Keratinocyte (primary cell): ENCODE results near the gene EBF3. TPM values are rescaled to one million over a fixed set of nuclear protein-coding genes. Genes with fewer than 3 reads are reported as not detected.

ENCODE experiments used
- DNase-seq: peaks from one replicate; pipeline ENCODE4 v3.0.0-alpha.2; 2011; ENCODE audit warnings: low read depth, missing footprints, low spot score
- FAIRE-seq: peaks from 2 replicates; lab custom pipeline; 2011; peaks lifted over from hg19 to GRCh38; lab: Jason Lieb, UNC
- H2AFZ ChIP-seq: 2 replicates; pipeline ENCODE4 v1.6.0; 2012; ENCODE audit warnings: low read length, control low read depth, inconsistent platforms; ENCODE audit not compliant: control insufficient read depth
- H3K27ac ChIP-seq: 2 replicates; pipeline ENCODE4 v1.5.1; 2011; ENCODE audit warnings: low read length; ENCODE audit not compliant: control insufficient read depth, insufficient read depth
- H3K27me3 ChIP-seq: 3 replicates; pipeline ENCODE4 v1.6.0; 2011; ENCODE audit warnings: low read length; ENCODE audit not compliant: control insufficient read depth, insufficient read depth; ENCODE audit errors: extremely low read depth
- H3K36me3 ChIP-seq, 2 experiments: 2 replicates in 1 of 2; 3 replicates in 1 of 2; pipeline ENCODE4 v1.5.1; 2011; ENCODE audit warnings: low read length in 2 of 2, mild to moderate bottlenecking in 1 of 2; ENCODE audit not compliant: control insufficient read depth in 2 of 2, insufficient read depth in 2 of 2; ENCODE audit errors: extremely low read depth in 1 of 2
- H3K4me1 ChIP-seq: 3 replicates; pipeline ENCODE4 v1.5.1; 2011; ENCODE audit warnings: low read length; ENCODE audit not compliant: control insufficient read depth, insufficient read depth; ENCODE audit errors: extremely low read depth
- H3K4me2 ChIP-seq: 3 replicates; pipeline ENCODE4 v1.6.0; 2011; ENCODE audit warnings: low read depth, low read length; ENCODE audit not compliant: control insufficient read depth, insufficient read depth; ENCODE audit errors: extremely low read depth
- H3K4me3 ChIP-seq, 3 experiments: fragments of 200-600 bp in 1 of 3; sonication (generic) in 1 of 3; 2 replicates in 2 of 3; 3 replicates in 1 of 3; pipeline ENCODE4 v1.5.1; 2011 to 2016; ENCODE audit warnings: low read length in 3 of 3, mild to moderate bottlenecking in 3 of 3, control low read depth in 2 of 3, inconsistent platforms in 1 of 3, low read depth in 1 of 3, mixed read lengths in 1 of 3, mixed run types in 1 of 3, moderate library complexity in 1 of 3; ENCODE audit not compliant: control insufficient read depth in 2 of 3, insufficient read depth in 2 of 3; ENCODE audit errors: extremely low read depth in 1 of 3
- H3K79me2 ChIP-seq: 2 replicates; pipeline ENCODE4 v1.6.0; 2012; ENCODE audit warnings: low read length; ENCODE audit not compliant: control insufficient read depth, insufficient read depth
- H3K9ac ChIP-seq: 3 replicates; pipeline ENCODE4 v1.6.0; 2011; ENCODE audit warnings: low read length; ENCODE audit not compliant: control insufficient read depth, insufficient read depth; ENCODE audit errors: extremely low read depth
- H3K9me1 ChIP-seq: 3 replicates; pipeline ENCODE4 v1.6.0; 2011; ENCODE audit warnings: low read length; ENCODE audit not compliant: control insufficient read depth, insufficient read depth; ENCODE audit errors: extremely low read depth
- H3K9me3 ChIP-seq: 2 replicates; pipeline ENCODE4 v1.5.1; 2012; ENCODE audit warnings: low read depth, low read length; ENCODE audit not compliant: control insufficient read depth
- H4K20me1 ChIP-seq: 3 replicates; pipeline ENCODE4 v1.6.0; 2011; ENCODE audit warnings: low read length; ENCODE audit not compliant: control insufficient read depth, insufficient read depth; ENCODE audit errors: extremely low read depth
- CTCF ChIP-seq, 3 experiments: IDR thresholded peaks in 1 of 3; conservative IDR thresholded peaks in 1 of 3; optimal IDR thresholded peaks in 1 of 3; 2 replicates in 2 of 3; 3 replicates in 1 of 3; pipeline versions ENCODE3 to v1.5.1; 2011; ENCODE audit warnings: low read length in 3 of 3, mild to moderate bottlenecking in 3 of 3, moderate library complexity in 2 of 3, control low read depth in 1 of 3, inconsistent platforms in 1 of 3; ENCODE audit not compliant: insufficient read depth in 2 of 3; ENCODE audit errors: extremely low read depth in 1 of 3
- EZH2 ChIP-seq: IDR thresholded peaks from one replicate; pipeline ENCODE4 v1.6.1; 2012; ENCODE audit warnings: inconsistent platforms, mild to moderate bottlenecking, low read length, moderate library complexity
- dilution Hi-C: fragments of 300-500 bp; cut with MboI; formaldehyde crosslinking; loops from one replicate; pipeline ENCODE4 v1.7.0; 2020; ENCODE audit warnings: low sequenced_read_pairs; ENCODE audit not compliant: extremely low pct_ligation_motif_present
- polyA plus RNA-seq, 5 experiments: library from polyadenylated mRNA; depleted of rRNA in 3 of 5; stranded (reverse) in 3 of 5; stranded (forward) in 1 of 5; unstranded in 1 of 5; fragments of >200 nt; gene quantifications; 1 replicate in 1 of 5; 2 replicates in 3 of 5; 3 replicates in 1 of 5; pipeline versions ENCODE4 v1.2.1 to v1.2.3, GENCODE V29; 2011 to 2012; ENCODE audit warnings: missing spikeins in 2 of 5, low read depth in 1 of 5, low replicate concordance in 1 of 5

EBF3 gene
- polyA plus RNA-seq, 1 donor (not counting 4 experiments of a cell fraction or from before 2014, with no cell fraction given): not detected

GRCh38 chr10:129936266-129936922 is 27.7 kb downstream of the EBF3 start:
- Histone ChIP-seq H3K9ac (no peak overlapping the region), H3K4me3 (no peak overlapping the region), H3K4me1 (no peaks in the 10 kb centered on the region), H3K9me1 (no peaks in the 10 kb centered on the region), H2AFZ (no peak overlapping the region), H3K4me2 (no peak overlapping the region), H4K20me1 (no peaks in the 10 kb centered on the region), H3K9me3 (peaks cover 2% of the 10 kb centered on the region), H3K27ac (no peak overlapping the region), H3K79me2 (no peaks in the 10 kb centered on the region), H3K36me3 (no peaks in the 10 kb centered on the region), H3K27me3 (no peaks in the 10 kb centered on the region)
- TF ChIP-seq CTCF (optimal IDR thresholded peaks at IDR 0.05 in 1 of 3, IDR thresholded peaks at IDR 0.05 in 1 of 3, conservative IDR thresholded peaks at IDR 0.05 in 1 of 3; ENCODE audit: extremely low read depth in 1 of 3, insufficient read depth in 2 of 3, low read length in 3 of 3): no peak
- TF ChIP-seq EZH2: no peak
- FAIRE-seq (no peak), DNase-seq (no peak)
- dilution Hi-C loops: no loop called here

GRCh38 chr10:129935867-129936152 is 28.3 kb downstream of the EBF3 start:
- Histone ChIP-seq H3K27me3 (no peaks in the 10 kb centered on the region), H3K4me2 (no peak overlapping the region), H4K20me1 (no peaks in the 10 kb centered on the region), H3K9me1 (no peaks in the 10 kb centered on the region), H3K4me3 (no peak overlapping the region), H3K79me2 (no peaks in the 10 kb centered on the region), H2AFZ (no peak overlapping the region), H3K4me1 (no peaks in the 10 kb centered on the region), H3K9ac (no peak overlapping the region), H3K27ac (no peak overlapping the region), H3K9me3 (peaks cover 2% of the 10 kb centered on the region), H3K36me3 (no peaks in the 10 kb centered on the region)
- TF ChIP-seq CTCF (optimal IDR thresholded peaks at IDR 0.05 in 1 of 3, IDR thresholded peaks at IDR 0.05 in 1 of 3, conservative IDR thresholded peaks at IDR 0.05 in 1 of 3; ENCODE audit: extremely low read depth in 1 of 3, insufficient read depth in 2 of 3, low read length in 3 of 3) (no peak), EZH2 (no peak)
- FAIRE-seq (no peak), DNase-seq (no peak)
- dilution Hi-C loops: no loop called here
